Amniotic stem cell (primary cell): ENCODE results near the gene AGRN.
"Not testable (repeated sequence)": the region's sequence is repeated elsewhere in the genome, so short reads cannot be mapped to it uniquely, and the experiment has no call there.

Experiments
- DNase-seq: peaks from one replicate; lab custom pipeline; 2025; lab: John Stamatoyannopoulos, UW

The AGRN gene

GRCh38 chr1:1001057-1001783 lies 18.7 kb upstream of the AGRN start:
- no peak for DNase-seq

GRCh38 chr1:1003618-1004419 lies 16.1 kb upstream of the AGRN start:
- DNase-seq, result no peak

- no peak for DNase-seq
Measured at GRCh38 chr1:1004420-1004779, 15.5 kb upstream of the AGRN start.

- no peak for DNase-seq
Measured at GRCh38 chr1:1004780-1005697, 14.9 kb upstream of the AGRN start.

- no peak for DNase-seq
Measured at GRCh38 chr1:1005774-1006304, 14.1 kb upstream of the AGRN start.

GRCh38 chr1:1006305-1007159 lies 13.4 kb upstream of the AGRN start:
- DNase-seq, result no peak

- DNase-seq, result not testable (repeated sequence)
Measured at GRCh38 chr1:1010131-1010530, 9.8 kb upstream of the AGRN start.

- no peak for DNase-seq
Measured at GRCh38 chr1:1011396-1011949, 8.4 kb upstream of the AGRN start.

- DNase-seq, result not testable (repeated sequence)
Measured at GRCh38 chr1:1012736-1013104, 7.2 kb upstream of the AGRN start.

- DNase-seq, result peak; percentile 77
Measured at GRCh38 chr1:1013105-1013921, 6.6 kb upstream of the AGRN start, which contains the start of gene ISG15. ISG15 (plus strand) TSS chr1:1013497; CDS start chr1:1013574, 77 bp downstream.

- DNase-seq, result no peak
Measured at GRCh38 chr1:1013922-1014648, 5.8 kb upstream of the AGRN start.

GRCh38 chr1:1014799-1015681 lies 4.9 kb upstream of the AGRN start:
- DNase-seq, result no peak

- DNase-seq, result not testable (repeated sequence)
Measured at GRCh38 chr1:1017397-1018320, 2.3 kb upstream of the AGRN start.

GRCh38 chr1:1018321-1018685 lies 1.6 kb upstream of the AGRN start:
- DNase-seq, result not testable (repeated sequence)

GRCh38 chr1:1019122-1019999 lies 559 bp upstream of the AGRN start:
- DNase-seq, result peak; percentile 69

- DNase-seq, result no peak
Measured at GRCh38 chr1:1020415-1021009, 592 bp downstream of the AGRN start.
